GM11168 (cell line): Measurements from ENCODE around the gene CUEDC2.

Experiments
- in situ Hi-C: fragments of 300-500 bp; cut with MboI; formaldehyde crosslinking; loops from one replicate; pipeline ENCODE4 v1.12.0; 2022; ENCODE audit warnings: low sequenced_read_pairs; ENCODE audit not compliant: unreplicated experiment

Gene CUEDC2

GRCh38 chr10:102432162-102432950 is at the start of gene CUEDC2:
TSS of gene CUEDC2 (minus strand) at chr10:102432574. CDS start at chr10:102425188, 7,386 bp downstream.
- in situ Hi-C loops, result no loop called here

- in situ Hi-C loops, result no loop called here
Observed at GRCh38 chr10:102480396-102480795, 48.0 kb upstream of the CUEDC2 start.

GRCh38 chr10:102479651-102480050 is 47.3 kb upstream of the CUEDC2 start:
- in situ Hi-C loops, result no loop called here

GRCh38 chr10:102476466-102477141 is 44.2 kb upstream of the CUEDC2 start:
- in situ Hi-C loops, result no loop called here

- in situ Hi-C loops, result no loop called here
Observed at GRCh38 chr10:102475451-102476040, 43.2 kb upstream of the CUEDC2 start.

- in situ Hi-C loops, result no loop called here
Observed at GRCh38 chr10:102473445-102474331, 41.3 kb upstream of the CUEDC2 start.

- in situ Hi-C loops, result no loop called here
Observed at GRCh38 chr10:102470579-102471546, 38.5 kb upstream of the CUEDC2 start.

- in situ Hi-C loops, result no loop called here
Observed at GRCh38 chr10:102468683-102469082, 36.3 kb upstream of the CUEDC2 start.

GRCh38 chr10:102467971-102468438 is 35.6 kb upstream of the CUEDC2 start:
- in situ Hi-C loops, result no loop called here

GRCh38 chr10:102467318-102467717 is 34.9 kb upstream of the CUEDC2 start:
- in situ Hi-C loops, result no loop called here

GRCh38 chr10:102465466-102465865 is 33.1 kb upstream of the CUEDC2 start:
- in situ Hi-C loops, result no loop called here

- in situ Hi-C loops, result no loop called here
Observed at GRCh38 chr10:102463983-102464382, 31.6 kb upstream of the CUEDC2 start.

- in situ Hi-C loops, result no loop called here
Observed at GRCh38 chr10:102462512-102463054, 30.2 kb upstream of the CUEDC2 start.

- in situ Hi-C loops, result no loop called here
Observed at GRCh38 chr10:102461187-102462054, 29.0 kb upstream of the CUEDC2 start.

GRCh38 chr10:102460836-102461186 is 28.4 kb upstream of the CUEDC2 start:
- in situ Hi-C loops, result no loop called here

- in situ Hi-C loops, result no loop called here
Observed at GRCh38 chr10:102458656-102459055, 26.3 kb upstream of the CUEDC2 start.

- in situ Hi-C loops, result no loop called here
Observed at GRCh38 chr10:102457591-102458150, 25.3 kb upstream of the CUEDC2 start.
